Spinal cord (tissue), 10 donors: ENCODE results near the gene NRN1L. TPM values are rescaled to one million over a fixed set of nuclear protein-coding genes. Genes with fewer than 3 reads are reported as not detected.

Experiments used
- DNase-seq, 6 donors: peaks; one replicate each; pipeline versions ENCODE4 v3.0.0 to v3.0.0-alpha.2; 2013 to 2015; ENCODE audit warnings: low spot score in 6 of 6, low read depth in 4 of 6
- H3K27ac ChIP-seq: one replicate; pipeline ENCODE4 v1.5.1; 2013; ENCODE audit warnings: low read depth, low read length, control low read depth
- H3K27me3 ChIP-seq: one replicate; pipeline ENCODE4 v1.6.1; 2013; ENCODE audit warnings: low read length; ENCODE audit not compliant: control insufficient read depth, insufficient read depth
- H3K36me3 ChIP-seq: one replicate; pipeline ENCODE4 v1.6.1; 2013; ENCODE audit warnings: low read length; ENCODE audit not compliant: control insufficient read depth, insufficient read depth
- H3K4me1 ChIP-seq: one replicate; pipeline ENCODE4 v1.6.1; 2013; ENCODE audit warnings: low read length; ENCODE audit not compliant: control insufficient read depth, insufficient read depth
- H3K4me3 ChIP-seq: one replicate; pipeline ENCODE4 v1.5.1; 2013; ENCODE audit warnings: low read depth, low read length, control low read depth
- H3K9me3 ChIP-seq: one replicate; pipeline ENCODE4 v1.6.1; 2013; ENCODE audit warnings: low read length; ENCODE audit not compliant: control insufficient read depth, insufficient read depth
- WGBS: methylation state at CpG from one replicate; pipeline ENCODE4 v1.1.5; 2013; ENCODE audit warnings: missing lambda C conversion rate; ENCODE audit not compliant: insufficient coverage; 5-methylcytosine and 5-hydroxymethylcytosine counted together
- polyA plus RNA-seq, 2 donors: library from polyadenylated mRNA; unstranded; fragments of 120-200 nt; gene quantifications; one replicate each; pipeline ENCODE4 v1.2.1, GENCODE V29; 2013; ENCODE audit not compliant: insufficient read length in 2 of 2
- total RNA-seq, 2 donors: library from RNA; depleted of rRNA in 1 of 2; stranded (reverse); fragments of 120-200 nt in 1 of 2; fragments of >200 nt in 1 of 2; gene quantifications; one replicate each; pipeline versions ENCODE4 v1.2.3 to v1.2.4, GENCODE V29; 2013 to 2014
- donor health status: healthy.

NRN1L gene
- total and polyA plus RNA-seq, 4 donors, result 0.89 to 2.5 (median 1.5) TPM

DNA sequence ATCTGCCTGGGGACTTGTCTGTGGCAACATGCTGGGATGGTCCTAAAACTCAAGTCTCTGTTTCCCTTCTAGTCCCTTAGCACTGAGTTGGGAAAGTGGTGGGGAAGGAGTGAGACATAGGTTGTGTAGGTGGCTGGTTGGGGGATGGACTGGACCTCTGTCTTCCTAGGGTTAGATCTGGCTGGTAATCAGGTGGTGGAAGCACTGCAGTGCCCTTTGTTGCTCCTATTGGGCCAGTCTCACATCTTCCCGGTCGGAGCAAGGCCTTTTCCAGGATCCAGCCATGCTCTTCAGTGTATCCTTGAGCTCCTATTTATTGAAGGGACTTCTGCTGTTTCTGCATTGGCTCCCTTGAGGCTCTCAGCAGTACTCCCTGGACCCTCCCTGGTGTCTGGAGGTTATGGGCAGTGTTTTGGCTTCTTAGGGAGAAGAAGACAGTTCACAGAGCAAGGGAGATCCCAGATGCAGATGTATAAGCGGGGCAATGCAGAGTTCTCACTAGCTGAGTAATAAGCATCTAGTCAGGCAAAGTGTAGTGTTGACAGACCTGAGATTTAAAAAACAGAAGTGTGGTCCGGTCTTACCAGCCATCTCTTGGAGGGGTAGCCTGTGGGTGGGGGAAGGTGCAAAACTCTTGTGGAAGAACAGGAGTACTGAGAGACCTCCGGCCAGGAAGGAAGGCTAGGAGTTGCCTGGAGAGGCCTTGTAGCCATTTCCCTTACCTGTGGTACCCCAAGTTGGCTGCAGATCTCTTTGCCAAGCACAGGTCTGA is 39.2 kb upstream of the NRN1L start:
- Histone ChIP-seq H3K9me3 (no peaks in the 10 kb centered on the region), H3K4me3 (peak overlapping the region; percentile 74), H3K4me1 (peaks cover 54% of the 10 kb centered on the region), H3K27ac (peak overlapping the region; percentile 95), H3K27me3 (no peaks in the 10 kb centered on the region), H3K36me3 (peaks cover 13% of the 10 kb centered on the region)
- no peak for DNase-seq
- 67% methylated on average over 5 of the region's 5 CpGs for WGBS

DNA sequence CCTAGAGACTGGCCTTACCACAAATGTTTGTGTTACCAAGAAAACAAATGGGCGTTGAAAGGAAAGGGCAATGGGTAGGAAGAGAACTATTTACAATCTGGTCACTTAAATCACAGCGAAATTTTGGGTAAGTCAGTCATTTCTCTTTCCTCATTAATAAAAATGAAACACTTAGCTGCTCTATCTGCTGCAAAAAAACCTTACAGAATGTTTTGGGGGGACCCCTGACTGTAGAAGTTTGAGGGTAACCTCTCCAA is 38.7 kb upstream of the NRN1L start:
- peak overlapping the region; percentile 95 for H3K27ac ChIP-seq
- no peaks in the 10 kb centered on the region for H3K27me3 ChIP-seq
- H3K4me1 ChIP-seq, result peaks cover 54% of the 10 kb centered on the region
- H3K4me3 ChIP-seq, result peak overlapping the region; percentile 74
- DNase-seq, result no peak
- H3K9me3 ChIP-seq, result no peaks in the 10 kb centered on the region
- no CpG with 5 or more reads among the region's 2 CpGs for WGBS
- peaks cover 13% of the 10 kb centered on the region for H3K36me3 ChIP-seq

DNA sequence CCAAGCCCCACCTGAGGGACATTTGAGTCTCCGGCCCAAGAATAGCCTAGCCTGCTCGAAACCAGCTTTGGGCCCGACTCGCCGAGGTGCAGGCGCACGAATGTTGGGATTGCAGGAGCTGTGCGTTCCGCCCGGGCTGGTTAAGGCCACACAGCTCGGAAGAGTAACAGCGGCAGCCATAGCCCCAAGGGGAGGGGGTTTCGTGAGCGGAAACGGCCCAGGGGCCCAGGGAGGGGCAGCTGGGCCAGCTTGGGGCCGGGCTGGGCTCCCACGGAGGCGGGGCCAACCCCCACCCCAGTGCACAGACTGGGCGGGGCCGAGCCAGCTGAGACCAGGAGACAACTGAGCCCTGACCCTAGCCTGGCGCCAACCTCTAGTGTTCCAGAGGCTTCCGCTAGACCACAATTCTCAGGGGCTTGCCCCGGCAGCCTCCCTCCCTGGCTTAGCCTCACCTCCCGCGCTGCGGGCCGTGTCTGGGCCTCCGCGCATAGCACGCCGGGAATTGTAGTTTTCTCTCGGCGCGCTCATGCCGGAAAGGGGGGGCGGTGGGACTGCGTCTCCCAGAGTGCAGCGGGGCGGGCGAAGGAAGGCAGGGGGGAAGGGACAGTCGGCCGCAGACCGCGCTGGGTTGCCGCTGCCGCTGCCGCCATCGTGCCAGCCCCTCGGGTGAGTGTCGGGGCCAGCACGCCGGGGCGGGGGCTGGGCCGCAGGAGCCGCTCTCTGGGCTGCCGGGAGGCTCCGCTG is 38.2 kb upstream of the NRN1L start, which contains the start of gene NUTF2:
NUTF2 (plus strand) TSS at position 614 of the 744 bp plus-strand sequence. CDS start 18,198 bp downstream, outside the sequence.
- no peaks in the 10 kb centered on the region for H3K27me3 ChIP-seq
- peak within 1 kb of the TSS; percentile 74 for H3K4me3 ChIP-seq
- peak within 1 kb of the TSS; percentile 95 for H3K27ac ChIP-seq
- under 1% methylated on average over 57 of the region's 57 CpGs for WGBS
- no peaks in the 10 kb centered on the region for H3K9me3 ChIP-seq
- peak; percentile 90 to 99 (median 94) for DNase-seq
- peaks cover 50% of the 10 kb centered on the region for H3K4me1 ChIP-seq
- H3K36me3 ChIP-seq, result peaks cover 13% of the 10 kb centered on the region

DNA sequence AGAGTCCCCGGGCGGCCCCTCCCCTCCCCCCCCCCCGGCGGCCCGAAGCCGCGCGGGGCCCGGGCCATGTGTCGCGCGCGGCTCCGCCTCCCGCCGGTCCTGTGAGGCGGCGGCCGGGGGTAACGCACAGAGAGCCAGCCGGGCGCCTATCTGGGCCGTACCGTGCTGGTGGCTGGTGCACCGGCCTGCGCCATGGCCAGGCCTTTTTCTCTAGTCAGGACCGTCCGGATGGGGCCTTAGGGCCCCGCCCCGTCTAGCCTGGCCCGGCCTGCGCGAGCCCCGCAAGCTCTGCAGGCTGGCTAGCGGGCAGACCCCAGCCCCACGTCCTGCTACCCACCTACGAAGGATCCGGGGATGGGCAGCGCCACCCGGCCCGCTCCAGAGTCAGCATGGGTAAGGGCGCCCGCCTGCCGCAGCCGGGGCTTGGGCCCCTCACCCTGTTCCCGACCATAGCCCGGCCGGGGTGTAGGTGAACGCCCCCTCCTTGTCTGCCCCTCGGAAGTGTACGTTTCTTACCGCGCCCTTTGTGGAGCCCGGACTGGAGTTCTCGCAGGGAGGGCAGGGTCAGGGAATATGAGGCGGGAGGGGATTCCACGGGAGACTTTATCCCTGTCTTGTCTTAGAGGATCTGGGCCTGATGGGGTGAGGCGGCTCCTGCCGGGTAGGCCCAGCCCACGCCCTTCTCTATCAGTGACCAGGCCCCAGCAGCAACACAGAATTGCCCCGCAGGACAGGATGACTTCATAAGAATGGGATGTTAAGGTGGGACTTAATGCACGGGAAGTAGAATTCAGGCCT is 37.4 kb upstream of the NRN1L start, which contains the start of gene CENPT:
CENPT (minus strand) TSS at position 630 of the 798 bp plus-strand sequence. CDS start 13,834 bp downstream, outside the sequence.
- WGBS, result under 1% methylated on average over 47 of the region's 62 CpGs
- Histone ChIP-seq H3K27me3 (no peaks in the 10 kb centered on the region), H3K4me1 (peaks cover 47% of the 10 kb centered on the region), H3K36me3 (peaks cover 13% of the 10 kb centered on the region), H3K27ac (peak within 1 kb of the TSS; percentile 95), H3K9me3 (no peaks in the 10 kb centered on the region), H3K4me3 (peak within 1 kb of the TSS; percentile 74)
- DNase-seq, result peak in 2 of 6 donors; percentile 3 to 31

DNA sequence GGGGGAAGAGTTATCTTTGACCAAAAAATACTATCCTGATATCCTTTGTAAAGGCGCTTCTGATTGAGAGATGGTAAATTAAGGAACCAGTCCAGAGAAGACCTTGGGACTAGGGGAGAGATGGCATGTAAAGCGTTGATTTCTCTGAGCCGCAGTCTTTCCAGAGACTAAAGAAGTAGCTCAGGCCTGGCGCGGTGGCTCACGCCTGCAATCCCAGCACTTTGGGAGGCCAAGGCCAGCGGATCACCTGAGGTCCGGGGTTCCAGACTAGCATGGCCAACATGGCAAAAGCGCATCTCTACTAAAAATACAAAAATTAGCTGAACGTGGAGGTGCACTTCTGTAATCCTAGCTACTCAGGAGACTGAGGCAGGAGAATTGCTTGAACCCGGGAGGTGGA is 36.6 kb upstream of the NRN1L start:
- Histone ChIP-seq H3K27me3 (no peaks in the 10 kb centered on the region), H3K4me1 (peaks cover 42% of the 10 kb centered on the region), H3K9me3 (no peaks in the 10 kb centered on the region), H3K27ac (no peak overlapping the region), H3K36me3 (peaks cover 13% of the 10 kb centered on the region), H3K4me3 (peak overlapping the region; percentile 74)
- WGBS, result 95% methylated on average over 5 of the region's 11 CpGs
- DNase-seq, result no peak

DNA sequence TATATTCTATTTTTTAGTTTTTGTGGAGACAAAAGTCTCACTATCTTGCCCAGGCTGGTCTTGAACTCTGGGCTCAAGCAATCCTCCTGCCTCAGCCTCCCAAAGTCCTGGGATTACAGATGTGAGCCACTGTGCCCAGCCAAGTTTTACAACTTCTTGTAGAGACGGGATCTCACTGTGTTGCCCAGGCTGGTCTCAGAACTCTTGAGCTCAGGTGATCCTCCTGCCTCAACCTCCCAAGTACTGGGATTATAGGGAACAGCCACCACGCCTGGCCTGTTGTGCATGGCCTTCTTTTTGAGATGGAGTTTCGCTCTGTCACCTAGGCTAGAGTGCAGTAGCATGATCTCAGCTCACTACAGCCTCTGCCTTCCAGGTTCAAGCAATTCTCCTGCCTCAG is 31.0 kb upstream of the NRN1L start:
- no peak overlapping the region for H3K4me3 ChIP-seq
- WGBS, result 100% methylated on average over 3 of the region's 3 CpGs
- H3K4me1 ChIP-seq, result peaks cover 13% of the 10 kb centered on the region
- no peaks in the 10 kb centered on the region for H3K9me3 ChIP-seq
- H3K27ac ChIP-seq, result no peak overlapping the region
- no peak for DNase-seq
- no peaks in the 10 kb centered on the region for H3K27me3 ChIP-seq
- H3K36me3 ChIP-seq, result peaks cover 24% of the 10 kb centered on the region

DNA sequence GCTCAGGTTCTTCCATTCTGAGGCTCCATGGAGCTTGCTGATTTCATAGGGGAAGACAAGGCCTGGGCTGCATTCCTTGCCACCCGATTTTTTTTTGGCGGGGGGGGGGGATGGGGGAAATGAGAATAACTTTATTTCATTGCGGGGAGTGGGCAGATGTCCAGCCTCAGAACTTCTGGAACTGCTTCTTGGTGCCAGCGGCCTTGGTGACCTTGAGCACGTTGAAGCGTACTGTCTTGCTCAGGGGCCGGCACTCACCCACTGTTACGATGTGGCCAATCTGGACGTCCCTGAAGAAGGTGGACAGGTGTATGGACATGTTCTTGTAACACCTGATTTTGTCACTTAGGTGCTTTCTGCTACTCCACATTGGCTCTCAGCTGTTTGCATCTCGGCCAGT is 28.9 kb upstream of the NRN1L start:
- Histone ChIP-seq H3K36me3 (peaks cover 17% of the 10 kb centered on the region), H3K4me3 (no peak overlapping the region), H3K4me1 (peaks cover 13% of the 10 kb centered on the region), H3K9me3 (no peaks in the 10 kb centered on the region), H3K27me3 (no peaks in the 10 kb centered on the region), H3K27ac (no peak overlapping the region)
- 90% methylated on average over 6 of the region's 10 CpGs for WGBS
- no peak for DNase-seq

DNA sequence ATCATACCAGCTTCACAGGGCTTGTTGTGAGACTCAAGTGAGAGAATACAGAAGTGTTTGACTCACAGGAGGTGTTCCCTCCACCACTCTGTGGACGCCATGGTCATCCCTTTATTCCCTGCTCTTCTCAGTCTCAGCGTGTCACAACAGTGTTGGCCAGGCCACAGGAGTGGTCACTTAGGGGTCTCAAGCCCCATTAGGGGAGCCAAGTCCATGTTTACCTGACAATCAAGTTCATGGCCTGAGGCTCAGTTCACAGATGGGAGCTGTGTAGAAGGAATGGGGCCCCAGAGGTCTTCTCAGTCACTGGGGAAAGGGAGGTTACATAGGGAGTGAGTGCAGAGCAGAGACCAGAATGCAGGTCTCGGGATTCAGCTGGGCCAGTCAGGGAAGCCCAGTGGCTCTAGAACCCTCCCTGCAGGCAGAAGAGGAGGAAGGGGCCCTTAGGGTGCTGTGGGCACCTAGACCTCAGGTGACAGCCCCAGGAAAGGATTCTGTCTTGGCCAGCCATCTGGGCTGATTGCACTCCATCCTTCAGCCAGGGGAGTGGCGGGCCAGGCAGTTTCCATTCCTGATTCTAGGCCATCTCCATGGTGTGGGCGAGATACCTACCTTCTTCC is 27.6 kb upstream of the NRN1L start:
- H3K36me3 ChIP-seq, result peaks cover 20% of the 10 kb centered on the region
- DNase-seq, result no peak
- no peak overlapping the region for H3K27ac ChIP-seq
- no peaks in the 10 kb centered on the region for H3K9me3 ChIP-seq
- no peaks in the 10 kb centered on the region for H3K27me3 ChIP-seq
- no peak overlapping the region for H3K4me3 ChIP-seq
- H3K4me1 ChIP-seq, result peaks cover 13% of the 10 kb centered on the region
- 87% methylated on average over 5 of the region's 5 CpGs for WGBS

DNA sequence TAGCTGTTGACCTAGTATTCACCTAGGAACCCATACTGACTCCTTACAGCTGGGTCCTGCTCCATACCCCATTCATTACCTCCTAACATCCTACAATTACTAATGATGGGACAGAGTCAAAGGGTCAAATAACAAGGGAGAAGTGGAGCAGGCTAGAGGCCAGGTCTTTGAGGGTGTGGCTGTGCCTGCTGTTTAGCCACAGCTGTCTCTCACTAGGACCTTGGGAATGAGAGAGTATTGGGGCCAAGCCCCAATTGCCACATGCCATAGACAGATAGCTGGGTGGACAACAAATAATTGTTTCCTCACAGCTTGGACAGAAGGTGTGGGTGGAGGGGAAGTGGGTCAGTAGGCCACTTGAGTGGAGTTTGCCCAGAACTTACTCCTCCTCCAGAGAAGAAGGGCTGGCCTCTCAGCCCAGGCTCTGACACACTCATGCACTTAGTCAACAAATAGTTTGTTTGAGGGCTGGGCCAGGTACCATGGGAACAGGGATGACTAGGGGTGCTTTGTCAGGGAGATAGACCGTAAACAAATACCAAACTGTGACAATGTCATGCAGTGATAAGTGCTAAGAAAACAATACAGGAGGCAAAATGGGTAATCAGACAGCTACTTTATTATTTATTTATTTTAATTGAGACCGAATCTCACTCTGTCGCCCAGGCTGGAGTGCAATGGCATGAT is 27.0 kb upstream of the NRN1L start:
- WGBS, result no CpG with 5 or more reads among the region's 3 CpGs
- Histone ChIP-seq H3K4me3 (no peak overlapping the region), H3K9me3 (no peaks in the 10 kb centered on the region), H3K4me1 (peaks cover 13% of the 10 kb centered on the region), H3K36me3 (peaks cover 21% of the 10 kb centered on the region), H3K27me3 (no peaks in the 10 kb centered on the region), H3K27ac (no peak overlapping the region)
- peak in 1 of 6 donors; percentile 21 for DNase-seq
